ENCODE results near the gene SPG7.

DNA sequence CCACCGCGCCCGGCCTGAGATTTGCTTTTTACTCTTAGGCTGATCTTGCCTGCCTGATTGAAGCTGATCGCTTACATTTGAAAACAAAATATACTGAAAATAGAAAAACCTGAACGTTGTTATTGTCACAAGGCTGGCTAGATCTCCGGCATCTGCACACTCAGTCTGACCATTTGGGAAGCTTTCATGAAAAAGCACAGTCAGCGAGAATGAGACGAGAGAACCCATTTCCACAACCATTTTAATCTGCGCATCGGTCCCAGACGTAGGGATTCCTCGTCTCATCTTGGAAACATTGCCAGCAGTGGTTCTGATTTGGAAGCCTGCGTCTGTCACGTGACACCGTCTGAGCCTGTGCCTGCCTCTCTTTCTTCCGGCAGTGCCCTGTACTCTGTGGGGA lies 20.9 kb downstream of the SPG7 start:
- TF ChIP-seq POLR2A (IDR thresholded peaks at IDR 0.05; ENCODE audit: low read depth, low read length) (no peak), POLR2AphosphoS5 (IDR thresholded peaks at IDR 0.05; ENCODE audit: low read depth, low read length) (no peak), TAF1 (IDR thresholded peaks at IDR 0.05; ENCODE audit: low read depth, low read length) (no peak), PAX5 (IDR thresholded peaks at IDR 0.05; ENCODE audit: insufficient read depth, low read length, severe bottlenecking) (no peak), SPI1 (IDR thresholded peaks at IDR 0.05; ENCODE audit: low read depth, low read length) (no peak), POU2F2 (IDR thresholded peaks at IDR 0.05; ENCODE audit: low read depth, low read length) (no peak)
